HepG2 (cell line): ENCODE data around the gene FBXO2. TPM values are rescaled to one million over a fixed set of nuclear protein-coding genes. Genes with fewer than 3 reads are reported as not detected.
A peak's percentile ranks its signal among the peaks of the same experiment; 100 is the strongest.

Experiments used
- ATF5 ChIP-seq: sonication (generic); formaldehyde crosslinking; IDR thresholded peaks from 2 replicates; pipeline ENCODE4 v1.4.0; 2020; ENCODE audit warnings: mild to moderate bottlenecking, low read depth, missing genetic modification reagents
- MEIS2 ChIP-seq: sonication (generic); formaldehyde crosslinking; IDR thresholded peaks from 2 replicates; pipeline ENCODE4 v1.9.0; 2021; ENCODE audit warnings: mild to moderate bottlenecking, missing genetic modification reagents
- NAIF1 ChIP-seq: sonication (generic); formaldehyde crosslinking; IDR thresholded peaks from 2 replicates; pipeline ENCODE4 v1.5.0; 2020; ENCODE audit warnings: mild to moderate bottlenecking, missing genetic modification reagents, borderline replicate concordance
- NFKBIZ ChIP-seq: IDR thresholded peaks from 2 replicates; pipeline ENCODE4 v1.6.1; 2018; ENCODE audit warnings: missing genetic modification reagents, missing compliant biosample characterization
- PRPF4 ChIP-seq: fragments of 200-400 bp; formaldehyde crosslinking; IDR thresholded peaks from 2 replicates; pipeline ENCODE4 v1.6.1; 2016; ENCODE audit warnings: low read length, low read depth; ENCODE audit not compliant: poor library complexity, severe bottlenecking
- TMF1 ChIP-seq: sonication (generic); formaldehyde crosslinking; IDR thresholded peaks from 2 replicates; pipeline ENCODE4 v1.8.1; 2022; ENCODE audit warnings: low read depth, missing genetic modification reagents
- TRIM22 ChIP-seq: fragments of 450-650 bp; IDR thresholded peaks from 2 replicates; pipeline ENCODE4 v1.6.1; 2017
- ZNF354B ChIP-seq: sonication (generic); formaldehyde crosslinking; IDR thresholded peaks from 2 replicates; pipeline ENCODE4 v1.8.0; 2022; ENCODE audit warnings: mild to moderate bottlenecking, missing genetic modification reagents
- ZNF589 ChIP-seq: sonication (generic); formaldehyde crosslinking; conservative IDR thresholded peaks from 2 replicates; pipeline ENCODE4 v1.8.0; 2022; ENCODE audit warnings: mild to moderate bottlenecking, moderate library complexity, missing genetic modification reagents
- ZNF703 ChIP-seq: sonication (generic); formaldehyde crosslinking; IDR thresholded peaks from 2 replicates; pipeline ENCODE4 v1.5.1; 2020; ENCODE audit warnings: missing genetic modification reagents, mild to moderate bottlenecking, moderate library complexity, borderline replicate concordance
- ZSCAN29 ChIP-seq: sonication (generic); formaldehyde crosslinking; conservative IDR thresholded peaks from 2 replicates; pipeline ENCODE4 v1.4.0; 2020; ENCODE audit warnings: mild to moderate bottlenecking, missing genetic modification reagents
- polyA plus RNA-seq, 8 experiments: library from polyadenylated mRNA; depleted of rRNA in 3 of 8; stranded (reverse) in 7 of 8; unstranded in 1 of 8; fragments of >200 nt; fragmentation: Illumina TruSeq in 4 of 8; extraction: Trizol in 4 of 8; gene quantifications; 2 replicates each; pipeline versions ENCODE4 v1.2.1 to v1.2.3, GENCODE V29; 2011 to 2016; ENCODE audit warnings: low read depth in 4 of 8, missing spikeins in 1 of 8, mixed read lengths in 1 of 8; ENCODE audit not compliant: insufficient read depth in 1 of 8
- total RNA-seq, 5 experiments: library from RNA; depleted of rRNA; stranded (reverse); fragments of >200 nt; fragmentation: Illumina TruSeq; extraction: Trizol; gene quantifications; 2 replicates each; pipeline ENCODE4 v1.2.3, GENCODE V29; 2016; ENCODE audit warnings: low read depth in 1 of 5
- TF ChIP-seq, protein P1 (sequence below): sonication (generic); formaldehyde crosslinking; IDR thresholded peaks from 2 replicates; pipeline ENCODE4 v1.5.0; 2020; ENCODE audit warnings: missing genetic modification reagents
- TF ChIP-seq, protein P2 (sequence below): sonication (generic); formaldehyde crosslinking; IDR thresholded peaks from 2 replicates; pipeline ENCODE4 v1.9.0; 2021; ENCODE audit warnings: mild to moderate bottlenecking, missing genetic modification reagents
- TF ChIP-seq, protein P3 (sequence below): sonication (generic); formaldehyde crosslinking; IDR thresholded peaks from 2 replicates; pipeline ENCODE4 v1.8.1; 2023; ENCODE audit warnings: mild to moderate bottlenecking, missing genetic modification reagents
- TF ChIP-seq, protein P4 (sequence below): sonication (generic); formaldehyde crosslinking; IDR thresholded peaks from 2 replicates; pipeline ENCODE4 v1.8.1; 2023; ENCODE audit warnings: mild to moderate bottlenecking, missing genetic modification reagents, borderline replicate concordance

Gene FBXO2
- total and polyA plus RNA-seq, 2 of the 13 experiments (the other 11 are each of a cell fraction or from before 2014, with no cell fraction given), result 79.3 to 112 TPM

GRCh38 chr1:11671544-11672286 is 17.5 kb upstream of the FBXO2 start (continued):
- TF ChIP-seq, protein P1, sequence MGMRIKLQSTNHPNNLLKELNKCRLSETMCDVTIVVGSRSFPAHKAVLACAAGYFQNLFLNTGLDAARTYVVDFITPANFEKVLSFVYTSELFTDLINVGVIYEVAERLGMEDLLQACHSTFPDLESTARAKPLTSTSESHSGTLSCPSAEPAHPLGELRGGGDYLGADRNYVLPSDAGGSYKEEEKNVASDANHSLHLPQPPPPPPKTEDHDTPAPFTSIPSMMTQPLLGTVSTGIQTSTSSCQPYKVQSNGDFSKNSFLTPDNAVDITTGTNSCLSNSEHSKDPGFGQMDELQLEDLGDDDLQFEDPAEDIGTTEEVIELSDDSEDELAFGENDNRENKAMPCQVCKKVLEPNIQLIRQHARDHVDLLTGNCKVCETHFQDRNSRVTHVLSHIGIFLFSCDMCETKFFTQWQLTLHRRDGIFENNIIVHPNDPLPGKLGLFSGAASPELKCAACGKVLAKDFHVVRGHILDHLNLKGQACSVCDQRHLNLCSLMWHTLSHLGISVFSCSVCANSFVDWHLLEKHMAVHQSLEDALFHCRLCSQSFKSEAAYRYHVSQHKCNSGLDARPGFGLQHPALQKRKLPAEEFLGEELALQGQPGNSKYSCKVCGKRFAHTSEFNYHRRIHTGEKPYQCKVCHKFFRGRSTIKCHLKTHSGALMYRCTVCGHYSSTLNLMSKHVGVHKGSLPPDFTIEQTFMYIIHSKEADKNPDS (CRISPR knock-in tag), result no peak
- no peak for TF ChIP-seq ZNF589
- TF ChIP-seq ZNF354B, result no peak
- TF ChIP-seq MEIS2 (CRISPR knock-in tag), result peak; percentile 58; the same call in 1 of the 2 replicates
- TF ChIP-seq, protein P2, sequence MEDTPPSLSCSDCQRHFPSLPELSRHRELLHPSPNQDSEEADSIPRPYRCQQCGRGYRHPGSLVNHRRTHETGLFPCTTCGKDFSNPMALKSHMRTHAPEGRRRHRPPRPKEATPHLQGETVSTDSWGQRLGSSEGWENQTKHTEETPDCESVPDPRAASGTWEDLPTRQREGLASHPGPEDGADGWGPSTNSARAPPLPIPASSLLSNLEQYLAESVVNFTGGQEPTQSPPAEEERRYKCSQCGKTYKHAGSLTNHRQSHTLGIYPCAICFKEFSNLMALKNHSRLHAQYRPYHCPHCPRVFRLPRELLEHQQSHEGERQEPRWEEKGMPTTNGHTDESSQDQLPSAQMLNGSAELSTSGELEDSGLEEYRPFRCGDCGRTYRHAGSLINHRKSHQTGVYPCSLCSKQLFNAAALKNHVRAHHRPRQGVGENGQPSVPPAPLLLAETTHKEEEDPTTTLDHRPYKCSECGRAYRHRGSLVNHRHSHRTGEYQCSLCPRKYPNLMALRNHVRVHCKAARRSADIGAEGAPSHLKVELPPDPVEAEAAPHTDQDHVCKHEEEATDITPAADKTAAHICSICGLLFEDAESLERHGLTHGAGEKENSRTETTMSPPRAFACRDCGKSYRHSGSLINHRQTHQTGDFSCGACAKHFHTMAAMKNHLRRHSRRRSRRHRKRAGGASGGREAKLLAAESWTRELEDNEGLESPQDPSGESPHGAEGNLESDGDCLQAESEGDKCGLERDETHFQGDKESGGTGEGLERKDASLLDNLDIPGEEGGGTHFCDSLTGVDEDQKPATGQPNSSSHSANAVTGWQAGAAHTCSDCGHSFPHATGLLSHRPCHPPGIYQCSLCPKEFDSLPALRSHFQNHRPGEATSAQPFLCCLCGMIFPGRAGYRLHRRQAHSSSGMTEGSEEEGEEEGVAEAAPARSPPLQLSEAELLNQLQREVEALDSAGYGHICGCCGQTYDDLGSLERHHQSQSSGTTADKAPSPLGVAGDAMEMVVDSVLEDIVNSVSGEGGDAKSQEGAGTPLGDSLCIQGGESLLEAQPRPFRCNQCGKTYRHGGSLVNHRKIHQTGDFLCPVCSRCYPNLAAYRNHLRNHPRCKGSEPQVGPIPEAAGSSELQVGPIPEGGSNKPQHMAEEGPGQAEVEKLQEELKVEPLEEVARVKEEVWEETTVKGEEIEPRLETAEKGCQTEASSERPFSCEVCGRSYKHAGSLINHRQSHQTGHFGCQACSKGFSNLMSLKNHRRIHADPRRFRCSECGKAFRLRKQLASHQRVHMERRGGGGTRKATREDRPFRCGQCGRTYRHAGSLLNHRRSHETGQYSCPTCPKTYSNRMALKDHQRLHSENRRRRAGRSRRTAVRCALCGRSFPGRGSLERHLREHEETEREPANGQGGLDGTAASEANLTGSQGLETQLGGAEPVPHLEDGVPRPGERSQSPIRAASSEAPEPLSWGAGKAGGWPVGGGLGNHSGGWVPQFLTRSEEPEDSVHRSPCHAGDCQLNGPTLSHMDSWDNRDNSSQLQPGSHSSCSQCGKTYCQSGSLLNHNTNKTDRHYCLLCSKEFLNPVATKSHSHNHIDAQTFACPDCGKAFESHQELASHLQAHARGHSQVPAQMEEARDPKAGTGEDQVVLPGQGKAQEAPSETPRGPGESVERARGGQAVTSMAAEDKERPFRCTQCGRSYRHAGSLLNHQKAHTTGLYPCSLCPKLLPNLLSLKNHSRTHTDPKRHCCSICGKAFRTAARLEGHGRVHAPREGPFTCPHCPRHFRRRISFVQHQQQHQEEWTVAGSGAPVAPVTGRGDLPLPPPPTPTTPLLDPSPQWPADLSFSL (CRISPR knock-in tag), result no peak
- no peak for TF ChIP-seq NFKBIZ
- no peak for TF ChIP-seq ATF5 (CRISPR knock-in tag)
- no peak for TF ChIP-seq ZSCAN29 (CRISPR knock-in tag)
- TF ChIP-seq, protein P3, sequence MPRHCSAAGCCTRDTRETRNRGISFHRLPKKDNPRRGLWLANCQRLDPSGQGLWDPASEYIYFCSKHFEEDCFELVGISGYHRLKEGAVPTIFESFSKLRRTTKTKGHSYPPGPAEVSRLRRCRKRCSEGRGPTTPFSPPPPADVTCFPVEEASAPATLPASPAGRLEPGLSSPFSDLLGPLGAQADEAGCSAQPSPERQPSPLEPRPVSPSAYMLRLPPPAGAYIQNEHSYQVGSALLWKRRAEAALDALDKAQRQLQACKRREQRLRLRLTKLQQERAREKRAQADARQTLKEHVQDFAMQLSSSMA (CRISPR knock-in tag), result no peak
- TF ChIP-seq, protein P4, sequence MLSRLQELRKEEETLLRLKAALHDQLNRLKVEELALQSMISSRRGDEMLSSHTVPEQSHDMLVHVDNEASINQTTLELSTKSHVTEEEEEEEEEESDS (CRISPR knock-in tag), result no peak
- TF ChIP-seq TRIM22, result no peak
- TF ChIP-seq TMF1 (CRISPR knock-in tag), result no peak
- no peak for TF ChIP-seq PRPF4
- TF ChIP-seq NAIF1 (CRISPR knock-in tag), result 0 out of 2 replicates have a peak, but pooled peaks have one; percentile 31
- no peak for TF ChIP-seq ZNF703 (CRISPR knock-in tag)
